CD14-positive monocyte (primary cell): ENCODE results near the gene MORN1. TPM values are rescaled to one million over a fixed set of nuclear protein-coding genes. Genes with fewer than 3 reads are reported as not detected.

Source experiments
- DNase-seq, 3 donors: peaks; one replicate each; pipeline ENCODE4 v3.0.0-alpha.2; 2011 to 2022
- H2AFZ ChIP-seq: 2 replicates; pipeline ENCODE4 v1.6.0; 2012; ENCODE audit warnings: mild to moderate bottlenecking, low read depth, low read length, inconsistent platforms; ENCODE audit not compliant: insufficient read depth, poor library complexity, severe bottlenecking
- H3K27ac ChIP-seq, 2 donors: 1 replicate in 1 of 2; 2 replicates in 1 of 2; pipeline ENCODE4 v1.5.1; 2012 to 2013; ENCODE audit warnings: low read length in 2 of 2, control low read depth in 1 of 2, inconsistent platforms in 1 of 2, low read depth in 1 of 2, mild to moderate bottlenecking in 1 of 2
- H3K27me3 ChIP-seq, 2 donors: one replicate each; pipeline versions ENCODE4 v1.6.0 to v1.6.1; 2011 to 2013; ENCODE audit warnings: low read length in 2 of 2; ENCODE audit not compliant: control insufficient read depth in 2 of 2, insufficient read depth in 2 of 2
- H3K36me3 ChIP-seq, 2 donors: replicated peaks in 1 of 2; 1 replicate in 1 of 2; 2 replicates in 1 of 2; pipeline versions ENCODE4 v1.5.1 to v1.6.1; 2012 to 2013; ENCODE audit warnings: low read length in 2 of 2, control low read depth in 1 of 2, inconsistent platforms in 1 of 2, mild to moderate bottlenecking in 1 of 2; ENCODE audit not compliant: insufficient read depth in 2 of 2, control insufficient read depth in 1 of 2
- H3K4me1 ChIP-seq, 2 donors: 1 replicate in 1 of 2; 2 replicates in 1 of 2; pipeline versions ENCODE4 v1.5.1 to v1.6.1; 2012 to 2013; ENCODE audit warnings: low read length in 2 of 2, control low read depth in 1 of 2, inconsistent platforms in 1 of 2, mild to moderate bottlenecking in 1 of 2, moderate library complexity in 1 of 2; ENCODE audit not compliant: insufficient read depth in 2 of 2, control insufficient read depth in 1 of 2
- H3K4me2 ChIP-seq: replicated peaks from 2 replicates; pipeline ENCODE3; 2012; ENCODE audit warnings: low read length, moderate library complexity, mild to moderate bottlenecking; ENCODE audit not compliant: poor library complexity, severe bottlenecking; ENCODE audit errors: extremely low read depth
- H3K4me3 ChIP-seq, 3 experiments: fragments of 200-600 bp in 1 of 3; sonication (generic) in 1 of 3; replicated peaks in 1 of 3; 1 replicate in 2 of 3; 2 replicates in 1 of 3; pipeline ENCODE4 v1.5.1; 2011 to 2013; ENCODE audit warnings: low read length in 3 of 3, mild to moderate bottlenecking in 3 of 3, control low read depth in 2 of 3, low read depth in 2 of 3, inconsistent platforms in 1 of 3, moderate library complexity in 1 of 3
- H3K79me2 ChIP-seq: 2 replicates; pipeline ENCODE4 v1.6.0; 2012; ENCODE audit warnings: mild to moderate bottlenecking, control low read depth, inconsistent platforms, low read length, moderate library complexity; ENCODE audit not compliant: insufficient read depth
- H3K9ac ChIP-seq: 2 replicates; pipeline ENCODE4 v1.6.0; 2017; ENCODE audit warnings: low read length, mild to moderate bottlenecking; ENCODE audit not compliant: insufficient read depth, poor library complexity, severe bottlenecking
- H3K9me3 ChIP-seq, 2 donors: replicated peaks in 1 of 2; 1 replicate in 1 of 2; 2 replicates in 1 of 2; pipeline versions ENCODE4 v1.5.1 to v1.6.1; 2012 to 2013; ENCODE audit warnings: low read length in 2 of 2, control low read depth in 1 of 2; ENCODE audit not compliant: control insufficient read depth in 1 of 2, insufficient read depth in 1 of 2
- H4K20me1 ChIP-seq: 2 replicates; pipeline ENCODE4 v1.6.0; 2012; ENCODE audit warnings: mild to moderate bottlenecking, low read length, control low read depth, moderate library complexity; ENCODE audit not compliant: insufficient read depth
- H3K27ac Mint-ChIP-seq, 7 donors: one replicate each; pipeline ENCODE4 v1.8.0; 2020; ENCODE audit warnings: mild to moderate bottlenecking in 7 of 7, mixed read lengths in 7 of 7, moderate library complexity in 6 of 7, inconsistent platforms in 2 of 7
- H3K27me3 Mint-ChIP-seq, 3 donors: one replicate each; pipeline ENCODE4 v1.8.0; 2021 to 2022; ENCODE audit warnings: low read depth in 3 of 3, mild to moderate bottlenecking in 3 of 3, mixed read lengths in 3 of 3, moderate library complexity in 3 of 3, inconsistent platforms in 1 of 3
- H3K36me3 Mint-ChIP-seq, 2 donors: one replicate each; pipeline ENCODE4 v1.8.0; 2020; ENCODE audit warnings: mixed read lengths in 2 of 2, inconsistent platforms in 1 of 2, mild to moderate bottlenecking in 1 of 2
- H3K4me1 Mint-ChIP-seq: one replicate; pipeline ENCODE4 v1.8.0; 2020; ENCODE audit warnings: mild to moderate bottlenecking, mixed read lengths
- H3K4me3 Mint-ChIP-seq, 2 donors: one replicate each; pipeline ENCODE4 v1.8.0; 2020; ENCODE audit warnings: mild to moderate bottlenecking in 2 of 2, mixed read lengths in 2 of 2, moderate library complexity in 1 of 2
- H3K9me3 Mint-ChIP-seq, 7 donors: one replicate each; pipeline ENCODE4 v1.8.0; 2020 to 2022; ENCODE audit warnings: mixed read lengths in 7 of 7, mild to moderate bottlenecking in 6 of 7, moderate library complexity in 6 of 7, inconsistent platforms in 2 of 7
- WGBS: methylation state at CpG from one replicate; pipeline ENCODE4 v1.1.5; 2013; ENCODE audit warnings: missing lambda C conversion rate; ENCODE audit not compliant: insufficient coverage; 5-methylcytosine and 5-hydroxymethylcytosine counted together
- intact Hi-C, 2 donors: fragments of 100-400 bp; cut with micrococcal nuclease; formaldehyde crosslinking; loops; one replicate each; pipeline versions ENCODE4 v1.15.0 to v1.15.1; 2023
- polyA plus RNA-seq, 3 donors: library from polyadenylated mRNA; depleted of rRNA in 1 of 3; unstranded in 2 of 3; stranded (reverse) in 1 of 3; fragments of 300-500 nt in 2 of 3; fragments of >200 nt in 1 of 3; fragmentation: Illumina TruSeq in 2 of 3; gene quantifications; 1 replicate in 2 of 3; 2 replicates in 1 of 3; pipeline ENCODE4 v1.2.3, GENCODE V29; 2012 to 2021
- TF ChIP-seq, protein P1 (sequence below): fragments of 200-600 bp; IDR thresholded peaks from one replicate; pipeline ENCODE4 v1.8.0; 2022; ENCODE audit warnings: antibody characterized with exemption, mild to moderate bottlenecking

Gene MORN1
- polyA plus RNA-seq, 3 donors, result 1.5 to 3.0 (median 1.7) TPM

DNA sequence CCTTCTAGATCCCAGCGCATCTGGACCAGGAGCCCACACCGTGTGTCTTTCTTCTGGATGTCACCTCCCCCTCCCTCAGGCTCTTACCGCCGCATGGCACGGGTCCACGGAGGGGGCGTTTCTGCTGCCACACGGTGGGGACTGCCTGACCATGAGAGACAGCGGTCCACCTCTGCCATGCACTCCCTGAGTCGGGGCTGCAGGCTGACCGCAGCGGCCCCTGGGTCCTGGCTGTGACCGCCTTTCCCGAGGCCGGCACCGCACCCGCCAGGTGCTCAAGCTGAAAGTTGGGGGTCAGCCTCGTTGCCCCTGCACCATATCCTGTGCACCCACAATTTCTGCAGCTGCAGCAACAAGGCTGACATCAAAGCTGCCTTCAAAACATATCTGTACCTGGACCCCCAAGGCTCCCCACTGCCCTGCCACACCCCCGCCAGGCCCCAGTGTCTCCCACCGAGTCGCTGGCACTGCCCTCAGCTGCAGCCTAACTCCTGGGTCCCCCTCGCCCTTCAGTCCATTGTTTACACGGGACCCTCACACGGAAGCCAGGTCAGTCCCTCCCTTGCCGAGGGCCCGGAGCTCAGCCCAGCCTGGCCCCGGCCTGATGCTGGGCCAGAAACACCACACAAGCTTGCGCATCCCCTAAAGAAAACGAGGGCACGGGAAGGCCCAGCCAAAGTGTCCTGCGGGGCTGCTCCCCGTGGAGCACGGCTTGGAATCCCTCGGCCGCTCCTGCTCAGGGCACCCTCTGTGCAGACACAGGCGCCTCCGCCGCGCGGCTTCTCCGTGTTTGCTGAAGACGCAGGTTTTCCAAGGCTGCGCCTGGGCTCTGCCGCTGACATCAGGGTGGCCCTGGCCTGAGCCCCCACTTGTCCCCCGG, 51.9 kb downstream of the MORN1 start:
- no peak overlapping the region for H3K4me3 Mint-ChIP-seq
- no peaks in the 10 kb centered on the region for H3K36me3 ChIP-seq
- DNase-seq, result no peak
- H3K4me2 ChIP-seq, result no peak overlapping the region
- H3K79me2 ChIP-seq, result no peaks in the 10 kb centered on the region
- H3K9me3 ChIP-seq, result no peaks in the 10 kb centered on the region
- H3K4me3 ChIP-seq, result no peak overlapping the region
- H3K9ac ChIP-seq, result no peak overlapping the region
- H3K27me3 ChIP-seq, result no peaks in the 10 kb centered on the region
- no peaks in the 10 kb centered on the region for H3K4me1 Mint-ChIP-seq
- intact Hi-C loops, result no loop called here
- H2AFZ ChIP-seq, result no peak overlapping the region
- peak overlapping the region in 1 of 7 donors; percentile 80 for H3K27ac Mint-ChIP-seq
- 94% methylated on average over 43 of the region's 45 CpGs for WGBS
- H4K20me1 ChIP-seq, result no peaks in the 10 kb centered on the region
- H3K36me3 Mint-ChIP-seq, result no peaks in the 10 kb centered on the region
- peaks cover 0 to 2% (median 0%) of the 10 kb centered on the region in 7 donors for H3K9me3 Mint-ChIP-seq
- TF ChIP-seq, protein P1, sequence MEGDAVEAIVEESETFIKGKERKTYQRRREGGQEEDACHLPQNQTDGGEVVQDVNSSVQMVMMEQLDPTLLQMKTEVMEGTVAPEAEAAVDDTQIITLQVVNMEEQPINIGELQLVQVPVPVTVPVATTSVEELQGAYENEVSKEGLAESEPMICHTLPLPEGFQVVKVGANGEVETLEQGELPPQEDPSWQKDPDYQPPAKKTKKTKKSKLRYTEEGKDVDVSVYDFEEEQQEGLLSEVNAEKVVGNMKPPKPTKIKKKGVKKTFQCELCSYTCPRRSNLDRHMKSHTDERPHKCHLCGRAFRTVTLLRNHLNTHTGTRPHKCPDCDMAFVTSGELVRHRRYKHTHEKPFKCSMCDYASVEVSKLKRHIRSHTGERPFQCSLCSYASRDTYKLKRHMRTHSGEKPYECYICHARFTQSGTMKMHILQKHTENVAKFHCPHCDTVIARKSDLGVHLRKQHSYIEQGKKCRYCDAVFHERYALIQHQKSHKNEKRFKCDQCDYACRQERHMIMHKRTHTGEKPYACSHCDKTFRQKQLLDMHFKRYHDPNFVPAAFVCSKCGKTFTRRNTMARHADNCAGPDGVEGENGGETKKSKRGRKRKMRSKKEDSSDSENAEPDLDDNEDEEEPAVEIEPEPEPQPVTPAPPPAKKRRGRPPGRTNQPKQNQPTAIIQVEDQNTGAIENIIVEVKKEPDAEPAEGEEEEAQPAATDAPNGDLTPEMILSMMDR, result no peak
- H3K4me1 ChIP-seq, result no peaks in the 10 kb centered on the region
- peaks cover 2 to 7% (median 7%) of the 10 kb centered on the region in 3 donors for H3K27me3 Mint-ChIP-seq
- H3K27ac ChIP-seq, result no peak overlapping the region

DNA sequence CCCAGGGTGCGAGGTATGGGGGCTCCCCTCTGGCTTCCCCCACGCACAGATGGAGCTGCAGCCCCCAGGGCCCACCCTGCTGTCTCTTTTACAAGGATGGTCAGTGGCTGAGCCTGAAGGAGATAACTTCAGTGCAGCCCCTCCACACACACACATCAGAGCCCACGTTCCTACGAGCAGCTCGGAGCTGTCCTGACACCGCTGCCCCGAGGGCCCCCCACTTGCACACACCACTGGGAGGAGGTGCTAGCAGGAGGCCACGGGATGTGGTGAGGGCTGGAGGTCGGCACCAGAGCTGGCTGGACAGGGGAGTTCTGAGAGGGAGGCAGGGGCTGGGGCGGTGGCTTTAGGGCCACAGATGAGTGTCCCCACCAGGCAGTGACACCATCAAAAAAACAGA, 53.9 kb downstream of the MORN1 start:
- Histone ChIP-seq H3K4me3 (no peak overlapping the region), H3K27ac (no peak overlapping the region), H3K9ac (no peak overlapping the region), H3K79me2 (no peaks in the 10 kb centered on the region), H2AFZ (no peak overlapping the region), H3K36me3 (no peaks in the 10 kb centered on the region), H3K27me3 (no peaks in the 10 kb centered on the region), H3K4me2 (no peak overlapping the region), H3K9me3 (no peaks in the 10 kb centered on the region), H4K20me1 (no peaks in the 10 kb centered on the region), H3K4me1 (no peaks in the 10 kb centered on the region)
- no peak for DNase-seq
- H3K27ac Mint-ChIP-seq, result no peak overlapping the region
- peaks cover 0 to 2% (median 0%) of the 10 kb centered on the region in 7 donors for H3K9me3 Mint-ChIP-seq
- no peak overlapping the region for H3K4me3 Mint-ChIP-seq
- intact Hi-C loops, result no loop called here
- WGBS, result 89% methylated on average over 4 of the region's 10 CpGs
- H3K36me3 Mint-ChIP-seq, result no peaks in the 10 kb centered on the region
- TF ChIP-seq, protein P1, result no peak
- peaks cover 4 to 15% (median 7%) of the 10 kb centered on the region in 3 donors for H3K27me3 Mint-ChIP-seq
- no peaks in the 10 kb centered on the region for H3K4me1 Mint-ChIP-seq
